C4-2B (cell line): Measurements from ENCODE around the gene KCNMA1.

ENCODE experiments used
- CTCF ChIP-seq: fragments of 450-650 bp; conservative IDR thresholded peaks from 2 replicates; pipeline ENCODE4 v1.5.1; 2017; ENCODE audit warnings: mild to moderate bottlenecking
- ZFX ChIP-seq: fragments of 450-650 bp; IDR thresholded peaks from 2 replicates; pipeline ENCODE4 v1.6.1; 2017

GRCh38 chr10:77165445-77166208 lies 472.0 kb downstream of the KCNMA1 start:
- TF ChIP-seq CTCF (no peak; the same call in 1 of the 2 replicates), ZFX (no peak)
